Esophagus squamous epithelium (tissue), 4 donors: ENCODE data around the gene ITM2A.

ENCODE experiments used
- POLR2A ChIP-seq, 4 donors: fragments of 450-650 bp; IDR thresholded peaks; one replicate each; pipeline ENCODE4 v1.6.1; 2017; ENCODE audit warnings: antibody characterized with exemption in 4 of 4, mild to moderate bottlenecking in 4 of 4, moderate library complexity in 3 of 4
- TF ChIP-seq, protein P1 (sequence below), 6 experiments: fragments of 450-650 bp in 4 of 6; fragments of 200-600 bp in 2 of 6; sonication (generic) in 2 of 6; IDR thresholded peaks; one replicate each; pipeline ENCODE4 v1.5.1; 2016 to 2019; ENCODE audit warnings: antibody characterized with exemption in 6 of 6, mild to moderate bottlenecking in 4 of 6, moderate library complexity in 4 of 6

DNA sequence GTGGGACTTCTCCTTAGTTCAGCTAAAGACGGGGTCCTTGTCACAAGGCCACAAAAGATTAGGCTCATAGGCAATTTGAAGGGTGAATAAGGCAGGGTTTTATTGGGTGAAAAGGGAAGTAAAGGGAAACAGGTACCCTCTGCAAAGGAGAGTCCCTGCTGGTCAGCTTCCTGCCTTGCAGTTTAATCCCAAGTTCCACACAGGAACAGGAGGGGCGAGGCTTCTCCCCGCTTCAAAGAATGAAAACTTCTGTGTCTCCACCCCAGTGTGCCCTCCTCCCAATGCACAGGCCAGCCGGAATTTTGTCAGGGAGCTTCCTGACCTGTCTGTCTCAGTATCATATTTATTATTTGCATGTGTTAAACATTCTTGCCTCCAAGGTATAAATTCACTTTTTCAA lies 37.1 kb downstream of the ITM2A start:
- TF ChIP-seq, protein P1, sequence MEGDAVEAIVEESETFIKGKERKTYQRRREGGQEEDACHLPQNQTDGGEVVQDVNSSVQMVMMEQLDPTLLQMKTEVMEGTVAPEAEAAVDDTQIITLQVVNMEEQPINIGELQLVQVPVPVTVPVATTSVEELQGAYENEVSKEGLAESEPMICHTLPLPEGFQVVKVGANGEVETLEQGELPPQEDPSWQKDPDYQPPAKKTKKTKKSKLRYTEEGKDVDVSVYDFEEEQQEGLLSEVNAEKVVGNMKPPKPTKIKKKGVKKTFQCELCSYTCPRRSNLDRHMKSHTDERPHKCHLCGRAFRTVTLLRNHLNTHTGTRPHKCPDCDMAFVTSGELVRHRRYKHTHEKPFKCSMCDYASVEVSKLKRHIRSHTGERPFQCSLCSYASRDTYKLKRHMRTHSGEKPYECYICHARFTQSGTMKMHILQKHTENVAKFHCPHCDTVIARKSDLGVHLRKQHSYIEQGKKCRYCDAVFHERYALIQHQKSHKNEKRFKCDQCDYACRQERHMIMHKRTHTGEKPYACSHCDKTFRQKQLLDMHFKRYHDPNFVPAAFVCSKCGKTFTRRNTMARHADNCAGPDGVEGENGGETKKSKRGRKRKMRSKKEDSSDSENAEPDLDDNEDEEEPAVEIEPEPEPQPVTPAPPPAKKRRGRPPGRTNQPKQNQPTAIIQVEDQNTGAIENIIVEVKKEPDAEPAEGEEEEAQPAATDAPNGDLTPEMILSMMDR (IDR thresholded peaks at IDR 0.05) = no peak
- no peak for TF ChIP-seq POLR2A (IDR thresholded peaks at IDR 0.05)
